ENCODE results near the gene EXOC3.
"Not testable (repeated sequence)": the region's sequence is repeated elsewhere in the genome, so short reads cannot be mapped to it uniquely, and the experiment has no call there.

EXOC3 gene

GRCh38 chr5:442335-443238, at the start of gene EXOC3:
EXOC3 (plus strand) TSS chr5:443176; CDS start chr5:446206, 3,030 bp downstream.
- DNase-seq = peak; percentile 53

- DNase-seq = no peak
These were observed 49.1 kb upstream of the EXOC3 start for GRCh38 chr5:393846-394275.

- no peak for DNase-seq
These were observed 48.3 kb upstream of the EXOC3 start for GRCh38 chr5:394671-395155.

- DNase-seq = no peak
These were observed 47.6 kb upstream of the EXOC3 start for GRCh38 chr5:395156-395920.

- DNase-seq = no peak
These were observed 47.0 kb upstream of the EXOC3 start for GRCh38 chr5:395921-396530.

- DNase-seq = no peak
These were observed 46.4 kb upstream of the EXOC3 start for GRCh38 chr5:396531-396961.

- DNase-seq = not testable (repeated sequence)
These were observed 44.9 kb upstream of the EXOC3 start for GRCh38 chr5:398141-398474.

- DNase-seq = no peak
These were observed 44.3 kb upstream of the EXOC3 start for GRCh38 chr5:398475-399295.

GRCh38 chr5:399296-400281, 43.4 kb upstream of the EXOC3 start:
- DNase-seq = peak; percentile 94

GRCh38 chr5:400282-401145, 42.5 kb upstream of the EXOC3 start:
- peak; percentile 34 for DNase-seq

- no peak for DNase-seq
These were observed 41.6 kb upstream of the EXOC3 start for GRCh38 chr5:401146-402034.

GRCh38 chr5:402219-402614, 40.8 kb upstream of the EXOC3 start:
- not testable (repeated sequence) for DNase-seq

GRCh38 chr5:402615-403359, 40.2 kb upstream of the EXOC3 start:
- no peak for DNase-seq

- no peak for DNase-seq
These were observed 39.0 kb upstream of the EXOC3 start for GRCh38 chr5:403995-404394.

GRCh38 chr5:404666-405241, 38.2 kb upstream of the EXOC3 start:
- DNase-seq = no peak

- DNase-seq = no peak
These were observed 37.6 kb upstream of the EXOC3 start for GRCh38 chr5:405421-405820.

- DNase-seq = no peak
These were observed 36.9 kb upstream of the EXOC3 start for GRCh38 chr5:406041-406440.

- no peak for DNase-seq
These were observed 35.9 kb upstream of the EXOC3 start for GRCh38 chr5:407051-407450.
